DMS79 treated with DMSO at 0.1 percent for 48 hours (cell line): ENCODE results near the gene NAA80.
"Not testable (repeated sequence)": the region's sequence is repeated elsewhere in the genome, so short reads cannot be mapped to it uniquely, and the experiment has no call there.

Source experiments
- DNase-seq: peaks from one replicate; lab custom pipeline; 2025; lab: John Stamatoyannopoulos, UW

Gene NAA80

DNA sequence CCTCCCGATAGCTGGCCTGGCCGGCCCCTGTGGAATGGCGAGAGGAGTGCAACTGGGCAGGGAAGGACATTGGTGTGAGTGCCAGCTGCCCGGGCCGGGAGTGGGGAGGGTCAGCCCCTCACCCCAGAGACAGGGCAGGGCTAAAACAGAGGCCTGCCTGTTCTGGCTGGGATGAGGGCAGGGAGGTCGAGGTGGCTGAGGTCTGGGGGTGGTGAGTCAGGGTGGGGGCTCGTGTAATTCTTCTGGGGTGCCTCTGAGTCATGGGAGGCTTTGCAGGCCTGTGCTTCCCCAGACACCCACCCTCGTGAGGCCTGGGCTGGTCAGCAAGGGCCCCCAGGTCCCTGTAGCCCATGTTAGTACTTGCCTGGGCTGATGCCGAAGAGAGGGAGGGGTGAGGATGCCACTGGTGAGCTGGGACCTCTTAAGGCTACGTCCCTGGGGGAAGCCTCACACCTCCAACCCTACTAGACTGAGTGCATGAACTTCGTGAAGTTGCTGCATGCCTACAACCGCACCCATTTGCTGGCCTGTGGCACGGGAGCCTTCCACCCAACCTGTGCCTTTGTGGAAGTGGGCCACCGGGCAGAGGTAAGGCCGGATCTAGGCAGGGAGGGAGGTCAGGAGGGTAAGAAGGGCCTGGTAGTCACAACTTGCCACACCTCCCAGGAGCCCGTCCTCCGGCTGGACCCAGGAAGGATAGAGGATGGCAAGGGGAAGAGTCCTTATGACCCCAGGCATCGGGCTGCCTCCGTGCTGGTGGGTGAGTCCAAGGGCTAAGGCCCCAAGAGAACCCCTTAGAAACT, 28.6 kb downstream of the NAA80 start:
- DNase-seq = no peak

- no peak for DNase-seq
Measured at GRCh38 chr3:50269977-50270413, 29.2 kb downstream of the NAA80 start.

GRCh38 chr3:50269460-50269859, 29.7 kb downstream of the NAA80 start:
- DNase-seq = no peak

DNA sequence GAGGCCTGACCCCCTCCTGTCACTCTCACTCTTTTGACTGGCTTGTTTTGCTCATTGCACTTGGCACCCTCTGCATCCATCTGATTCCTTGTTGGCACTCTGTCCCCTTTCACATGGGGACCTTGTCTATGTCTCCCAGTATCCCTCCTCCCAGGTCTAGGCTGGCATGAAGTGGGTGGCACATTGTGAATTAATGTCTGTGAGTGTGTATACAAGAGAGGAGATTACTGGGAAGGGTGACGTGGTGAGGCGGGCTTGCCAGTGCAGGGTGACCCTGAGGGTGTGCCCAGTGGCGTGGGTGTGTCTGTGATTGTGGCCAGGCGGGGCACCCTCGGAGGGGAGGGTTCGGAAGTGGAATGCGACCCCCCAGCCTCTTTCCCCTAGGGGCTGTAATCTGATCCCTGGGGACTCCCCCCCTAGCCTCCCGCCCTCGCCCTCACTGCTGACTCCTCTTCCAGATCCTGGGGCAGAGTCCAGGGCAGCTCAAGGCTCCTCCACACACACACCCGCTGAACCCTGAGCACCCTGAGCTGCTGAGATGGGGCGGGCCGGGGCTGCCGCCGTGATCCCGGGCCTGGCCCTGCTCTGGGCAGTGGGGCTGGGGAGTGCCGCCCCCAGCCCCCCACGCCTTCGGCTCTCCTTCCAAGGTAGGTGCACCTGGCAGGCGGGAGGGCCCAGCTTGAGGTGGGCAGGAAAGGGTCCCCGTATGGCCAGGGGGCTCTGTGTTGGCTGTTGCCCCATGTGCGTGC, 30.3 kb downstream of the NAA80 start, which contains the start of gene SEMA3B:
Gene SEMA3B, plus strand, starts transcription at position 445 of the 749 bp plus-strand sequence. Its CDS starts 94 bp downstream, at position 539.
- no peak for DNase-seq

GRCh38 chr3:50268276-50268675, 30.9 kb downstream of the NAA80 start:
- no peak for DNase-seq

GRCh38 chr3:50267280-50267913, 31.8 kb downstream of the NAA80 start:
- peak; percentile 16 for DNase-seq

- no peak for DNase-seq
Measured at GRCh38 chr3:50266836-50267235, 32.4 kb downstream of the NAA80 start.

DNA sequence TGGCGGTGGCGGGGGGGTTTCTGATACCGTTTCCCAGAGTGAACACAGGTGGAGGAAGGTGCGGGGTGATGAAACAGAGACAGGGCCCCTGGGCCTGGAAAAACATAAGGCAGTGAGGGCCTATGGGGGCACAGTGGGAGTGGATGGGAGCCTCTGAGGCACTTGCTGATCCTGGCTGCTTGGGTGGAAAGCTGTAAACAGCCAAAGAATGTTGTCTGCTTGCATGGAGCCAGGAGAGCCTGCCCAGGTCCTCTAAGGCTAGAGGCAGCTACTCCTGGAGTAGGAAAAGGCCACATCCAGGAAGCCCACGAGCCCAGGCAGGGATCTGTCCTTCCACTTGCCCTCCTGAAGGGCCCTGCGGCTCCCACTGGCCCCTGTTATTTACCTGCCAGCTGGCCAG, 33.2 kb downstream of the NAA80 start:
- no peak for DNase-seq

DNA sequence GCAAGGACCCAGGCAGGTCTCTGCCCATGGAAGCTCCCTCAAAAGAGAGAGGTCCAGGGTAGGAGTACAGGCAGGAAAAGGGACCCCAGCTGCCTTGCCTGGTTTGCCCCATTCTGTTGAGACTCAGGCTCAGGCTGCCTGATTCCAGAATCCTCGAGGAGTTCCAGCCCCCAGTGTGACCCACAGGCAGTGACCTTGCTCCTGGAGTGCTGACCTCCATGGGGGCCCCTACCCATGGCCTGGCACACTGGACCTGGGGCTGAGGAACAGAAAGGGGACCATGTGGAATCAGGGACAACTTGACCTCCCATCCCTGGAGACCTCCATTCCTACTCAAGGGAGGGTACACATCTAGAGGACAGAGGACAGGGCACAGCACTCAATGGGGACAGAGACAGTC, 33.6 kb downstream of the NAA80 start:
- DNase-seq = no peak

GRCh38 chr3:50264964-50265485, 34.2 kb downstream of the NAA80 start:
- no peak for DNase-seq

- no peak for DNase-seq
Measured at GRCh38 chr3:50264383-50264963, 34.7 kb downstream of the NAA80 start.

DNA sequence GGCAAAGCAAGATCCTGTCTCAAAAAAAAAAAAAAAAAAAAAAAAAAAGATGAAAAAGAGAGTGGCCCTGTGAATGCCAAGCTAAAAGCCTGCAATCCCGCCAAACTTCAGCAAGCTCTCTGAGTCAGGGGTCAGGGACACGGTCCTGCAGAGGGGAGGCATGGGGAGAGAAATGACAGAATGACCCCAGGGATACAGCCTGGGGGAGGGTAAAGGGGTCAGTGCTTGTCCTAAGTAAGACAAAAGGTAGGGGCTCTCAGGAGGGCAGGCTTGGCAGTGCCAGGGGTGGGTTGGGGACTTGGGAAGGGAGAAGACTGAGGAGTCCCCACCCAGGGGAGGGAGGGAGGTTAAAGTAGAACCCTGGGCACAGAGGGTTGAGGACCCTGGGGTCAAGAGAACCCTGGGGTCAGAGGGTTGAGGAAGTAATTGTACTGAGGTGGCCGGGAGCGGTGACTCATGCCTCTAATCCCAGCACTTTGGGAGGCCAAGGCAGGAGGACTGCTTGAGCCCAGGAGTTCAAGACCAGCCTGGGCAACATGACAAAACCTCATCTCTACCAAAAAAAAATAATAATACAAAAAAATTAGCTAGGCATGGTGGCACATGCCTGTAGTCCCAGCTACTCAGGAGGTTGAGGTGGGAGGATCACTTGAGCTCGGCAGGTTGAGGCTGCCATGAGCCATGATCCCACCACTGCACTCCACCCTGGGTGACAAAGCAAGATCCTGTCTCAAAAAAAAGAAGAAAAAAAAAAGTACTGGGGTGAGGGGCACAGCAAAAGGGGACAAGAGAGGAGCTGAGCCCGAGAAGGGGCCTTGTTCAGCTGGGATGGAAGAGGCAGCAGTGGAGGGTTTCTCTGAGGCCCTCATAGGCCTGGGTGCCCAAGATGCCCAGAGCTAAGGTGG, 35.5 kb downstream of the NAA80 start:
- no peak for DNase-seq

DNA sequence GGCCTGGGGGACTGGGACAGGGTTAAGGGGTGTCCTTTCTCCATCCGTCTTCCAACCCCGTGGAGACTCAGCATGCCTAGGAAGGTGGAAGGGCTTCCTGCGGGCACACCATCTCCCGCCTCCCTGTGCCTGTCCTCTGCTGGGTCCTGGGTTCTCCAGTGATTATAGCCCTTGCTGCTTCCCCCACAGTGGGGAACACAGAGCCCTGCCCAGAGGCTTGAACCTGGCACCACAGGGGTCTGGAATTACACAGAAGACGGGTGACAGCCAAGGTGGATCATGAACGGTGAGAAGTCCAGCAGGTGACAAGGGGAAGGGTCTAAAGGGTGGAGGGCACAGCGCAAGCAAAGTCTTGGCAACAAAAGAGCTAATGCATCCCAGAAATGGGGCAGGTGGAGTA, 36.4 kb downstream of the NAA80 start:
- no peak for DNase-seq

DNA sequence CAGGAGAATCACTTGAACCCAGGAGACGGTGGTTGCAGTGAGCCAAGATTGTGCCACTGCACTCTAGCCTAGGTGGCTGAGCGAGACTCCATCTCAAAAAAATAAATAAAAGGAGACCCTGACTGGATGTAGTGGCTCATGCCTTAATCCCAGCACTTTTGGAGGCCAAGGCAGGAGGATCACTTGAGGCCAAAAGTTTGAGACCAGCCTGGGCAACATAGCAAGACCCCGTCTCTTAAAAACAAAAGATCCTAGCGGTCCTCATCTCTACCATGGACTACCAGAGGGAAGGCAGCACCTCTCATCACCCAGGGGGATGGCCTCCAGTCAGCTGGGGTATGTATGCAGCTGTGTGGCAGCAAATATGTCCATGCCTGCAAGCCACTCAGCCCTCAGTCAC, 37.0 kb downstream of the NAA80 start:
- DNase-seq = not testable (repeated sequence)

DNA sequence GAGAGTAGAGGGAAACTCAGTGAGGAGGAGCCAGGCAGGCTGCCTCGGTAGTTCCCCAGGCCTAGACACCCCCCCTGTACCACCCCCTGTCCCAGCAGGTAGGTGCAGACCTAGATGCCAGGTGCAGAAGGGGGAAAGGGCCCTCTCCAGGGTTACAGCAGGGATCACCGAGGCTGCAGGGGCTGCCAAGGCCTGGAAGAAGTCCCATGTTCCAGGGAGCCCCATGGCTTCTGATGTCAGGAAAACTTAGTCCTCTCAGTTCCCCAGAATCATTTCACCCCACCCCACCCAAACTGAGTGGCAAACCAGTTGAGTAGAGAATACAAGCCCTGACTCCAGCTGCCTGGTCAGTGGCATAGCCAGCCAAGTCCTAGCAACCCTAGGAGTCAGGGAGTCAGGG, 37.7 kb downstream of the NAA80 start:
- DNase-seq = no peak

GRCh38 chr3:50260942-50261441, 38.2 kb downstream of the NAA80 start:
- no peak for DNase-seq

DNA sequence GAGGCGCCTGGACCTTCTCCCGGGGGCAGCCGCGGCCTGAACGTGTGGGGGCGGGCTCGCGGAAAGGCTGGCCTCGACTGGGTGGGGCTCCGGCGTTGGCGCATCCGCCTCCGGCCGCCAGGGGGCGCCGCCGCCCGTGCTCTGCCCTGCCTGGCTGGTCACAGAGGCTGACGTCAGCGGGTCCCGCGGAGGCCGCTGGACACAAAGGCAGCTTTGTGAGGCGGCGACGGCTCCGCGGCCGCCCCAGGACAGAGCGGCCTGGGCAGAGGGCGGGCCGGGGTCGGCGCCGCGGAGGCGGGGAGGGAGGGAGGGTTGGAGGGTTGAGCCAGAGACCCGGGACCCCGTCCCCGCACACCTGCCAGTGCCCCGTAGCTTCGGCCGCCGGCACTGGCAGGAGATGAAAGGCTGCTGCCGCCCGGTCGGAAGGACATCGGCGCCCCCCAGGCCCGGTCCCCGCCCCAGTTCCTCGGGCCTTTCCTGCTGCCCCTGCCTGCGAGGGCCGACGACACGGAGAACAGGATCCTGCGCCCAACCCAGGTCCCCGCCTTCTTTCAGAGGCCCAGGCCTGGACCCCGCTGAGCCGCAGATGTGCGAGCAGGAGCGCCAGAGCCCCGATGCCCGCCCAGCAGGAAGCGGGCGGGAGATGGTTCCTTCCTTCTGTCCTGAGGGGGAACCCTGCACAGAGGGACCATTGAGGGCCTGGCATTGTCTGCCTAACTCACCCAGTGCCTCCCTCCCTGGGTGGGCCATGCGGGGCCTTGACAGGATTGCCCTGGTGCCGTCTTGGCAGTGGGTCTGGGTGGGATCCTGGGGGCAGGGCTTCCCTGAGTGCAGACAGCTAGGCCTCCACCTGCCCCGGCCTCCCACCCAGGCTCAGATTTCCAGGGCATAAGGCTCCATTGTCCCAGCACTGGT, 38.9 kb downstream of the NAA80 start:
- peak; percentile 55 for DNase-seq

DNA sequence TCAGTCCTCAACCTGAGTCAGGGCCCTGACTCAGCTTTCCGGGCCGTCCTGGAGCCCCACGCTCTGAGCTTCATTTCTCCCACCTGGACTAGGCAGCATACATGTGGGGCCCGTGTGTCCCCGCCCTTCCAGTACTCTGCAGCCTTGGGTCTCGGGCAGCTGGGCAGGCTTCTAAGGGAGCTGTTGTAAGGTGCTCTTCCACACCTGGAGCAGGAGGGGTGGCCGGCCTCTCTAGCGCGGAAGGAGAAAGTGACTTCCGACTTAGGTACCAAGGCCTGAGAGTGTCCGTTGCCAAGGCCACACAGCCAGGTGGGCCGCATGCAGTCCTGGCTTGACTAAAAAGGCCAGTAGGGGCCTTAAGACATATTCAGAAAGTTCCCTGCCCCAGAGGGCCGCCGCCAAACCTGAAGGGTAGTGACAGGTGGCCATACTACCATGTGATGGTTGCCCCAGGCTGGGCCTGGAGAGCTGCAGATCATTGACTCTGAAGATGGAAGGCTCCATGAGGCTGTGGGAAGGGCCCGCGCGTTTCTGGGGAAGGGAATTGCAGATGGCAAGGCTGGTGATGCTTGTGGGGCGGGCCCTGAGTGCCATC, 39.7 kb downstream of the NAA80 start:
- no peak for DNase-seq

GRCh38 chr3:50258979-50259378, 40.2 kb downstream of the NAA80 start:
- DNase-seq = no peak
